Upper lobe of left lung (tissue), 4 donors: ENCODE results near the gene MAGEA1.

Experiments
- CTCF ChIP-seq, 6 experiments: fragments of 450-650 bp in 4 of 6; fragments of 200-600 bp in 2 of 6; sonication (generic) in 2 of 6; IDR thresholded peaks; one replicate each; pipeline ENCODE4 v1.5.1; 2016 to 2019; ENCODE audit warnings: antibody characterized with exemption in 6 of 6
- POLR2A ChIP-seq, 4 donors: fragments of 450-650 bp; IDR thresholded peaks; one replicate each; pipeline ENCODE4 v1.5.1; 2016 to 2017; ENCODE audit warnings: antibody characterized with exemption in 4 of 4, mild to moderate bottlenecking in 2 of 4
- POLR2AphosphoS5 ChIP-seq, 2 donors: sonication (generic); formaldehyde crosslinking; IDR thresholded peaks; one replicate each; pipeline ENCODE4 v1.5.1; 2017; ENCODE audit warnings: antibody characterized with exemption in 2 of 2

GRCh38 chrX:153209347-153209746 lies 30.3 kb downstream of the MAGEA1 start:
- TF ChIP-seq CTCF (IDR thresholded peaks at IDR 0.05) (no peak), POLR2AphosphoS5 (IDR thresholded peaks at IDR 0.05) (no peak), POLR2A (IDR thresholded peaks at IDR 0.05) (no peak)
